Testis (tissue), 2 donors: Measurements from ENCODE around the gene SOX6.

Source experiments
- CTCF ChIP-seq, 3 experiments: fragments of 450-650 bp in 2 of 3; fragments of 200-600 bp in 1 of 3; sonication (generic) in 1 of 3; IDR thresholded peaks; one replicate each; pipeline ENCODE4 v1.5.1; 2016 to 2019; ENCODE audit warnings: antibody characterized with exemption in 3 of 3, mild to moderate bottlenecking in 2 of 3, moderate library complexity in 1 of 3
- POLR2A ChIP-seq: fragments of 450-650 bp; IDR thresholded peaks from one replicate; pipeline ENCODE4 v1.6.1; 2017; ENCODE audit warnings: antibody characterized with exemption, mild to moderate bottlenecking, moderate library complexity

- TF ChIP-seq CTCF (IDR thresholded peaks at IDR 0.05) (no peak), POLR2A (no peak)
These were observed 425.8 kb downstream of the SOX6 start for GRCh38 chr11:15930442-15931025.
